ENCODE data around the gene PPIL6.

GRCh38 chr6:109471105-109471810, 30.8 kb upstream of the PPIL6 start:
- TF ChIP-seq EZH2phosphoT487 (IDR thresholded peaks at IDR 0.05; ENCODE audit: insufficient read depth, low read depth) (no peak), EZH2 (IDR thresholded peaks at IDR 0.05; ENCODE audit: insufficient read depth, poor library complexity, severe bottlenecking) (no peak)
